GM18511 (cell line): ENCODE data around the gene CFL1.

ENCODE experiments used
- ATAC-seq: cut with Tn5 transposase; IDR thresholded peaks from one replicate; pipeline ENCODE4 v1.9.1; 2021; ENCODE audit warnings: mild to moderate bottlenecking, moderate library complexity; ENCODE audit not compliant: unreplicated experiment

Gene CFL1

GRCh38 chr11:65888163-65888814 is 30.3 kb upstream of the CFL1 start, which contains the start of gene FIBP:
Gene FIBP (minus strand): TSS chr11:65888471. CDS start chr11:65888418, 53 bp downstream.
- ATAC-seq: peak; percentile 54

- ATAC-seq: no peak
Measured at GRCh38 chr11:65887723-65888162, 29.8 kb upstream of the CFL1 start.

- no peak for ATAC-seq
Measured at GRCh38 chr11:65886826-65887722, 29.1 kb upstream of the CFL1 start.

GRCh38 chr11:65885808-65886536 is 28.0 kb upstream of the CFL1 start:
- no peak for ATAC-seq

- no peak for ATAC-seq
Measured at GRCh38 chr11:65885231-65885630, 27.3 kb upstream of the CFL1 start.

- no peak for ATAC-seq
Measured at GRCh38 chr11:65884716-65885092, 26.7 kb upstream of the CFL1 start.

GRCh38 chr11:65883786-65884715 is 26.1 kb upstream of the CFL1 start:
- ATAC-seq: no peak

GRCh38 chr11:65883058-65883761 is 25.2 kb upstream of the CFL1 start:
- no peak for ATAC-seq

- no peak for ATAC-seq
Measured at GRCh38 chr11:65882120-65883057, 24.4 kb upstream of the CFL1 start.

- ATAC-seq: no peak
Measured at GRCh38 chr11:65880844-65881421, 23.0 kb upstream of the CFL1 start.

GRCh38 chr11:65880027-65880426 is 22.0 kb upstream of the CFL1 start:
- ATAC-seq: no peak

- no peak for ATAC-seq
Measured at GRCh38 chr11:65879617-65880016, 21.6 kb upstream of the CFL1 start, which contains the start of gene CTSW. Gene CTSW (plus strand): TSS chr11:65879837. CDS start chr11:65879855, 18 bp downstream.

GRCh38 chr11:65873318-65874156 is 15.6 kb upstream of the CFL1 start:
- peak; percentile 83 for ATAC-seq

- no peak for ATAC-seq
Measured at GRCh38 chr11:65872586-65873317, 14.8 kb upstream of the CFL1 start, which contains the start of gene EFEMP2. Gene EFEMP2 (minus strand): TSS chr11:65872800. CDS start chr11:65872354, 446 bp downstream.

GRCh38 chr11:65871811-65872548 is 14.0 kb upstream of the CFL1 start:
- ATAC-seq: no peak
